Measurements from ENCODE around the gene TIMM8B. TPM values are rescaled to one million over a fixed set of nuclear protein-coding genes. Genes with fewer than 3 reads are reported as not detected.
A peak's percentile ranks its signal among the peaks of the same experiment; 100 is the strongest.
"Not testable (repeated sequence)": the region's sequence is repeated elsewhere in the genome, so short reads cannot be mapped to it uniquely, and the experiment has no call there.

Gene TIMM8B
- total RNA-seq, 2 donors from 2014 or later: 33.5 to 49.4 TPM

GRCh38 chr11:112096194-112096593, 9.6 kb upstream of the TIMM8B start:
- Mint-ChIP-seq H3K9me3 (no peaks in the 10 kb centered on the region), H3K36me3 (peaks cover 0 to 6% of the 10 kb centered on the region in 2 donors), H3K27ac (peak overlapping the region in 1 of 2 donors; percentile 10)
- ATAC-seq (no peak), DNase-seq (ENCODE audit: low spot score in 2 of 2) (no peak)

GRCh38 chr11:112095302-112095701, 8.7 kb upstream of the TIMM8B start:
- H3K9me3 Mint-ChIP-seq; DNase-seq (ENCODE audit: low spot score in 2 of 2); H3K27ac Mint-ChIP-seq; ATAC-seq: not testable (repeated sequence)
- H3K36me3 Mint-ChIP-seq: peaks cover 0 to 11% of the 10 kb centered on the region in 2 donors

DNA sequence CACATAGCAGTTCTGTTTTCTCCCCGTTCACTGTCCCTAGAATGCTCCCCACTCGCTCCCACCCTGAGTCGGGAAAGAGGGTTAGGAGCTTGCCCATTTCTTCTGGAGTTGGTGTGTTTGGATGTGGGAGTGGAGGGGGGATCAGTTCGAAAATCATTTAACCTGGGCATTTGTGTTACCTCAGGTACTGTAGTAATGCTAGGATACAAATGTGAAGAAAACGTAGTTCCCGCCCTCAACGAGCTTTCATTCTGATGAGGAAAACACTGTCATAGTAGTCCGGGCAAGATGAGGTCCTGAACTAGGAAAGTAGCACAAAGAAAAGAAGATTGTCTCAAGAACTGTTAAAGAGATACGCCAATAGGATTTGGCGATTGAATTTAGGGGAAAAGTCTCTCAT, 656 bp upstream of the TIMM8B start:
- DNase-seq (ENCODE audit: low spot score in 2 of 2) (no peak), ATAC-seq (no peak)
- Mint-ChIP-seq H3K27ac (peak overlapping the region; percentile 97 to 99), H3K9me3 (no peaks in the 10 kb centered on the region), H3K36me3 (peaks cover 57 to 59% of the 10 kb centered on the region in 2 donors)

GRCh38 chr11:112085822-112086421, 634 bp downstream of the TIMM8B start:
- H3K27ac Mint-ChIP-seq: peak overlapping the region; percentile 97 to 99
- H3K36me3 Mint-ChIP-seq: peaks cover 49 to 59% of the 10 kb centered on the region in 2 donors
- peak; percentile 47 to 50 for ATAC-seq

GRCh38 chr11:112082729-112083128, 3.8 kb downstream of the TIMM8B start:
- ATAC-seq (peak; percentile 33 to 81), DNase-seq (ENCODE audit: low spot score in 2 of 2) (peak in 1 of 2 donors; percentile 28)
- Mint-ChIP-seq H3K9me3 (no peaks in the 10 kb centered on the region), H3K36me3 (peaks cover 33 to 51% of the 10 kb centered on the region in 2 donors), H3K27ac (peak overlapping the region; percentile 37 to 86)

More at GRCh38 chr11:112085822-112086421, 634 bp downstream of the TIMM8B start:
- peak; percentile 36 to 55 for DNase-seq (ENCODE audit: low spot score in 2 of 2)
- no peaks in the 10 kb centered on the region for H3K9me3 Mint-ChIP-seq

DNA sequence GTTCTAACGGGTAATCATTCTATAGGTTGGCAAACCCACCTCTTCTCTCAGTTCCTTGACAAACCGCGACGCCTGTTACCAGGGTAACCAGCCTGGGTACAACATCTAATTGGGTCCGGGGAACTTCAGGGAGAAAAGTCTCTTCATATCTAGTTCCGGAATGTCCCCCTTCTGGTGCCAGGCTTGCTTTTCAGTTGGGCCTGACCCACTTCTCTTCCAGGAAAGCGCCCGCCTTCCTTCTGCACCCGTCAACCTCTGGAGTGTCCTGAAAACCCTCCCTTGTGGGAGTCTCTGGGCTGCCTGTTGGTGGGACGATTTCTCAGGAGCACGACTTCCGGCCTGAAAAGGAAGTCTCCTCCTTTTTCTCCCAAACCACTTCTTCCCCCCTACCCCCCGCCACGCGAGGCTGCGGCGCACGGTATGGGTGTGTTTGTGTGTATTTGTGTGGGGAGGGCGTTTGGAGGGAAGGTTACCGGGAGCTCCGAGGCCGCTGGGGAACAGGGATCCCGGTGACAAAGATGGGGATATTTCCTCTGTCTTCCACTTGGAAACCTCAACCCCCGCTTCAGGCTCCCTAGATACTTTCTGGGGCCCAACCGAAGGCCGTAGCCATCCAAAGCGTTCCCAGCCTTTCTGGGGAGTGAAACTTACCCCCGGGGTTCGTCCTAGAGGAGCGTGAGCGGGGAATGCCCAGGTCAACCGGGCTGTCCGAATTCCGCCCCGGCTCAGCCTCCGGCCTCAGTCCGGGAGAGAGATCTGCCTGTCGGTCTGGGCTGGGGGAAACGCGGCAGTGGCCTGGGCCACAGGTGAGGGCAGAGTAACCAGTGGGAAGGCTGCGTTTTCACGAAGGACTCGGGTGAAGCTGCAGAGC, 12.4 kb downstream of the TIMM8B start, which contains the start of the genes NKAPD1 and PIH1D2:
NKAPD1 (plus strand) TSS at position 359 of the 871 bp plus-strand sequence. CDS start 1,276 bp downstream, outside the sequence.
PIH1D2 (minus strand) TSS at position 77 of the 871 bp plus-strand sequence. CDS start 843 bp downstream, outside the sequence.
- no peaks in the 10 kb centered on the region for H3K9me3 Mint-ChIP-seq
- H3K27ac Mint-ChIP-seq: peak within 1 kb of the TSS; percentile 95 to 99
- ATAC-seq: peak; percentile 89 to 92
- peaks cover 10 to 18% of the 10 kb centered on the region in 2 donors for H3K36me3 Mint-ChIP-seq
- DNase-seq (ENCODE audit: low spot score in 2 of 2): peak; percentile 71 to 75

GRCh38 chr11:112062923-112063322, 23.6 kb downstream of the TIMM8B start:
- ATAC-seq (no peak), DNase-seq (ENCODE audit: low spot score in 2 of 2) (no peak)
- no peaks in the 10 kb centered on the region for H3K36me3 Mint-ChIP-seq
- H3K9me3 Mint-ChIP-seq: no peaks in the 10 kb centered on the region
- H3K27ac Mint-ChIP-seq: peak overlapping the region in 1 of 2 donors; percentile 52

DNA sequence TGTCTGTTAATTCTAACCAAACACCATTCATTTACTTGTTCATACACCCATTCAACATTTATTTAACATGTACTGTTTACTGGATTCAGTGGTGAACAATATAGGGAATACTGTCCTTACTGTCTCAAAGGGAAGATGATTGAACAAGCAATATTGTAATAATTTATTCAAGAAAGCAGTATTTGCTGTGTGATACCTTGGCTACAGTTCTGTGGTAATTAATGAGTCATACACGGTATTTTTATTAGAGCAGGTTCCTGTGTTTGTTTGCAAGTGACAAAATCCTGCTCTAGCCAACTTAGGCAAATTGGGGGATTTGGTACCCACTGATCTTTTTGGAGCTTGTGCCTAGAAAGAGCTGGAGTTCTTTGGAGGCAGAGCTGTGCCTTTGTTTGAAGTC, 28.5 kb downstream of the TIMM8B start:
- Mint-ChIP-seq H3K27ac (no peak overlapping the region), H3K36me3 (peaks cover 5 to 7% of the 10 kb centered on the region in 2 donors), H3K9me3 (no peaks in the 10 kb centered on the region)
- DNase-seq (ENCODE audit: low spot score in 2 of 2): no peak
- no peak for ATAC-seq

DNA sequence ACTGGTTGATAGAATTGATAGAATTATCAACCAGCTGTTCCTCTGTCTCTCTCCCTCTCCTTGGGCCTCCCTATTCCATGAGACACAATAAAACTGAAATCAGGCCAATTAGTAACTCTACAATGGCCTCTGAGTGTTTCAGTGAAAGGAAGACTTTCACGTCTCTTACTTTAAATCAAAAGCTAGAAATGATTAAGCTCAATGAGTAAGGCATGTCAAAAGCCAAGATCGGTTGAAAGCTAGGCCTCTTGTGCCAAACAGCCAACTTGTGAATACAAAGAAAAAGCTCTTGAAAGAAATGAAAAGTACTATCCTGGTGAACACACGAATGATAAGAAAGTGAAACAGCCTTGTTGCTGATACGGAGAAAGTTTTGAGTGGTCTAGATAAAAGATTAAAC, 29.4 kb downstream of the TIMM8B start:
- ATAC-seq (peak; percentile 70 to 94), DNase-seq (ENCODE audit: low spot score in 2 of 2) (peak in 1 of 2 donors; percentile 11)
- H3K27ac Mint-ChIP-seq: peak overlapping the region; percentile 86 to 94
- no peaks in the 10 kb centered on the region for H3K9me3 Mint-ChIP-seq
- peaks cover 5 to 7% of the 10 kb centered on the region in 2 donors for H3K36me3 Mint-ChIP-seq

GRCh38 chr11:112051768-112052167, 34.8 kb downstream of the TIMM8B start:
- Mint-ChIP-seq H3K36me3 (peaks cover 10 to 28% of the 10 kb centered on the region in 2 donors), H3K9me3 (no peaks in the 10 kb centered on the region), H3K27ac (peak overlapping the region in 1 of 2 donors; percentile 53)
- DNase-seq (ENCODE audit: low spot score in 2 of 2) (no peak), ATAC-seq (no peak)

DNA sequence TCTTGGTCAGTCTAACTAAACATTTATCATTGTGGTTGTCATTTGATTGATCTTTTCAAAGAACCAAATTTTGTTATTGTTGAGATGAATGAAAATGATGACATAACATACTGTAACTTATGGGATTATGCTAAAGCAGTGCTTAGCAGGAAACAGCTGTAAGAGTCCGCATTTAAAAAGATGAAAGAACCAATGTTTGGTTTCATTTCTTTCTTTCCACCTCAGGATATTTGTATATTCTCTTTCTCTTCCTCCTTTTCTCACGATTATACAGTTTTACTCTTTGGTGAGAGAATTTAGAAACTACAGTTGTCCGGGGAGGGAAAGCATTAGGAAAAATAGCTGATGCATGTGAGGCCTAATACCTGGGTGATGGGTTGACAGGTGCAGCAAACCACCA, 35.8 kb downstream of the TIMM8B start:
- DNase-seq (ENCODE audit: low spot score in 2 of 2): no peak
- H3K36me3 Mint-ChIP-seq: peaks cover 5 to 31% of the 10 kb centered on the region in 2 donors
- no peak for ATAC-seq
- H3K27ac Mint-ChIP-seq: no peak overlapping the region
- H3K9me3 Mint-ChIP-seq: no peaks in the 10 kb centered on the region

- ATAC-seq (no peak), DNase-seq (ENCODE audit: low spot score in 2 of 2) (no peak)
- no peaks in the 10 kb centered on the region for H3K9me3 Mint-ChIP-seq
- peaks cover 5 to 38% of the 10 kb centered on the region in 2 donors for H3K36me3 Mint-ChIP-seq
- no peak overlapping the region for H3K27ac Mint-ChIP-seq
These were observed 36.8 kb downstream of the TIMM8B start for GRCh38 chr11:112049777-112050176.

DNA sequence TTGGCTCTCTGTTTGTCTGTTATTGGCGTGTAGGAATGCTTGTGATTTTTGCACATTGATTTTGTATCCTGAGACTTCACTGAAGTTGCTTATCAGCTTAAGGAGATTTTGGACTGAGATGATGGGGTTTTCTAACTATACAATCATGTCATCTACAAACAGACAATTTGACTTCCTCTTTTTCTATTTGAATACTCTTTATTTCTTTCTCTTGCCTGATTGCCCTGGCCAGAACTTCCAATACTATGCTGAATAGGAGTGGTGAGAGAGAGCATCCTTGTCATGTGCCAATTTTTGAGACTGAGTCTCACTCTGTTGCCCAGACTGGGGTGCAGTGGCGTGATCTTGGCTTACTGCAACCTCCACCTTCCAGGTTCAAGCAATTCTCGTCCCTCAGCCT, 38.3 kb downstream of the TIMM8B start:
- H3K27ac Mint-ChIP-seq; ATAC-seq; H3K9me3 Mint-ChIP-seq; DNase-seq (ENCODE audit: low spot score in 2 of 2): not testable (repeated sequence)
- H3K36me3 Mint-ChIP-seq: peaks cover 5 to 38% of the 10 kb centered on the region in 2 donors

DNA sequence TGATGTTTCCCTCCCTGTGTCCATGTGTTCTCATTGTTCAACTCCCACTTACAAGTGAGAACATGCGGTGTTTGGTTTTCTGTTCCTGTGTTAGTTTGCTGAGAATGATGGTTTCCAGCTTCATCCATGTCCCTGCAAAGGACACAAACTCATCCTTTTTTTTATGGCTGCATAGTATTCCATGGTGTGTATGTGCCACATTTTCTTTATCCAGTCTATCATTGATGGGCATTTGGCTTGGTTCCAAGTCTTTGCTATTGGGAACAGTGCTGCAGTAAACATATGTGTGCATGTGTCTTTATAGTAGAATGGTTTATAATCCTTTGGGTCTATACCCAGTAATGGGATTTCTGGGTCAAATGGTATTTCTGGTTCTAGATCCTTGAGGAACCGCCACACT, 39.9 kb downstream of the TIMM8B start:
- not testable (repeated sequence) for ATAC-seq; H3K9me3 Mint-ChIP-seq; DNase-seq (ENCODE audit: low spot score in 2 of 2); H3K27ac Mint-ChIP-seq
- peaks cover 5 to 38% of the 10 kb centered on the region in 2 donors for H3K36me3 Mint-ChIP-seq

DNA sequence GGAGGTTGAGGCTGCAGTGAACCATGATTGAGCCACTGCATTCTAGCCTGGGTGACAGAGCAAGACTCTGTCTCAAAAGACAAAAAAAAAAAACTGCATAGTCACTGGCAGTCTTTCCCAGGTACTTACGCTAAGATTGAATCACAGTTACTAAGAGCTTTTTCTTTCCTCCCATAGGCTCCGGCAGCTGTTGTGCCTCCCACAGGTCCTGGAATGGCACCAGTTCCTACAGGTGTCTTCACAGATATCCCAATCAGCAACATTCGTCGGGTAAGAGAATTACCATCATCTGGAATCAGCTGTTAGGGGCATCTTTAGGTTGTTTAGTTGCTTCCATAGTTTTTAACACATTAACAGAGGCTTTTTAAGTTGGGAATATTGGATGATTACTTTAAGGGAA, 41.6 kb downstream of the TIMM8B start:
- DNase-seq (ENCODE audit: low spot score in 2 of 2) (no peak), ATAC-seq (no peak)
- H3K36me3 Mint-ChIP-seq: peaks cover 4 to 38% of the 10 kb centered on the region in 2 donors
- no peaks in the 10 kb centered on the region for H3K9me3 Mint-ChIP-seq
- no peak overlapping the region for H3K27ac Mint-ChIP-seq

GRCh38 chr11:112042961-112043304, 43.6 kb downstream of the TIMM8B start:
- Mint-ChIP-seq H3K9me3 (no peaks in the 10 kb centered on the region), H3K36me3 (peaks cover 0 to 27% of the 10 kb centered on the region in 2 donors), H3K27ac (no peak overlapping the region)
- DNase-seq (ENCODE audit: low spot score in 2 of 2) (no peak), ATAC-seq (no peak)

All from activated naive CD4-positive, alpha-beta T cell treated with anti-CD3 and anti-CD28 coated beads, Interleukin-2, amount 50 U/mL, for 72 hours (primary cell).